ENCODE data around the gene MT1G.

DNA sequence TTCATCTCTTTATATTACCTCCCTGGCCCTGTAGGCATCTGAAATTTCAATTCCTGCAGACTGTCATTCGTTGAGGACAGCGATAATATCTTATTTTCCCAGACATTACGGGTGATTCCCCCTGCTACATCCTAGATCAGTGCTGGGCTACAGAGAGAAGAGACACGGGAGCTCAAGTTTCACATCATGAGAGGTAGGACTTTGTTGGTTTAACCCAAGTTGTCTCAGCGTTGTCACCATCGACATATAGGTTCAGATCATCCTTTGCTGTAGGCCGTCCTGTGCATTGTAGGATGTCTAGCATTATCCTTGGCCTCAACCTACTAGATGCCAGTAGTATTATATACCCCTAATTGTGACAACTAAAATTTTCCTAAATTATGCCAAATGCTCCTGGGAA lies 33.7 kb upstream of the MT1G start:
- TF ChIP-seq TAF1 (IDR thresholded peaks at IDR 0.05; ENCODE audit: low read depth, low read length) (no peak), POLR2A (IDR thresholded peaks at IDR 0.05; ENCODE audit: low read depth, low read length) (no peak), POLR2AphosphoS5 (IDR thresholded peaks at IDR 0.05; ENCODE audit: low read depth, low read length) (no peak)
